K562 (cell line): ENCODE data around the gene ZNF358. TPM values are rescaled to one million over a fixed set of nuclear protein-coding genes. Genes with fewer than 3 reads are reported as not detected.
A peak's percentile ranks its signal among the peaks of the same experiment; 100 is the strongest.

Experiments
- CTCF ChIP-seq, 3 experiments: IDR thresholded peaks in 2 of 3; conservative IDR thresholded peaks in 1 of 3; 2 replicates each; pipeline ENCODE4 v1.5.1; 2011 to 2012; ENCODE audit warnings: low read length in 3 of 3, mild to moderate bottlenecking in 3 of 3, control low read depth in 2 of 3, improper control_type of control experiment in 1 of 3, inconsistent platforms in 1 of 3, low read depth in 1 of 3, mixed read lengths in 1 of 3, moderate library complexity in 1 of 3; ENCODE audit not compliant: insufficient read depth in 2 of 3
- CXXC5 ChIP-seq: fragments of 250-450 bp; sonication (Bioruptor Pico); IDR thresholded peaks from 2 replicates; pipeline ENCODE4 v1.8.0; 2022; ENCODE audit warnings: inconsistent platforms, mild to moderate bottlenecking, moderate library complexity
- DACH1 ChIP-seq: fragments of 450-650 bp; IDR thresholded peaks from 2 replicates; pipeline ENCODE4 v1.6.1; 2018; ENCODE audit not compliant: partially characterized antibody
- GABPB2 ChIP-seq: fragments of 250-450 bp; sonication (Bioruptor Pico); conservative IDR thresholded peaks from 2 replicates; pipeline ENCODE4 v1.5.1; 2021; ENCODE audit warnings: mild to moderate bottlenecking
- HNRNPH1 ChIP-seq: fragments of 200-400 bp; formaldehyde crosslinking; optimal IDR thresholded peaks from 2 replicates; pipeline ENCODE3; 2017; ENCODE audit warnings: low read depth, mild to moderate bottlenecking, low read length, moderate library complexity
- JUND ChIP-seq, 2 experiments: IDR thresholded peaks; 2 replicates in 1 of 2; 3 replicates in 1 of 2; pipeline ENCODE4 v1.6.1; 2011; ENCODE audit warnings: borderline replicate concordance in 2 of 2, low read depth in 2 of 2, low read length in 2 of 2, improper control_type of control experiment in 1 of 2, missing biosample characterization in 1 of 2, missing genetic modification characterization in 1 of 2, missing genetic modification reagents in 1 of 2
- PHTF2 ChIP-seq: fragments of 250-450 bp; sonication (Bioruptor Pico); IDR thresholded peaks from 2 replicates; pipeline ENCODE4 v1.5.0; 2021; ENCODE audit warnings: mild to moderate bottlenecking
- SLC30A9 ChIP-seq: fragments of 250-450 bp; sonication (Bioruptor Pico); IDR thresholded peaks from 2 replicates; pipeline ENCODE4 v1.8.0; 2022; ENCODE audit warnings: mild to moderate bottlenecking, moderate library complexity
- TRIM24 ChIP-seq, 2 experiments: fragments of 450-650 bp; IDR thresholded peaks; 2 replicates each; pipeline ENCODE4 v1.6.1; 2016
- ZBTB7A ChIP-seq: IDR thresholded peaks from 2 replicates; pipeline ENCODE4 v1.6.1; 2011; ENCODE audit warnings: low read depth, mild to moderate bottlenecking, low read length, moderate library complexity, borderline replicate concordance; ENCODE audit not compliant: control insufficient read depth
- ZC3H8 ChIP-seq: fragments of 450-650 bp; IDR thresholded peaks from 2 replicates; pipeline ENCODE4 v1.6.1; 2017
- ZNF12 ChIP-seq: sonication (generic); formaldehyde crosslinking; IDR thresholded peaks from 2 replicates; pipeline ENCODE4 v1.4.0; 2020; ENCODE audit warnings: mild to moderate bottlenecking, missing genetic modification reagents
- ZNF239 ChIP-seq: fragments of 250-450 bp; sonication (Bioruptor Pico); IDR thresholded peaks from 2 replicates; pipeline ENCODE4 v1.4.0; 2020; ENCODE audit warnings: mild to moderate bottlenecking
- ZNF253 ChIP-seq: fragments of 250-450 bp; sonication (Bioruptor Pico); conservative IDR thresholded peaks from 2 replicates; pipeline ENCODE4 v1.6.1; 2021; ENCODE audit warnings: mild to moderate bottlenecking
- ZNF518B ChIP-seq: fragments of 250-450 bp; sonication (Bioruptor Pico); IDR thresholded peaks from 2 replicates; pipeline ENCODE4 v1.5.0; 2021; ENCODE audit warnings: mild to moderate bottlenecking, moderate library complexity
- polyA plus RNA-seq, 8 experiments: library from polyadenylated mRNA; depleted of rRNA in 4 of 8; stranded (reverse) in 5 of 8; unstranded in 3 of 8; fragments of >200 nt; fragmentation: Nextera tagmentation in 2 of 8; fragmentation: Illumina TruSeq in 1 of 8; extraction: Ambion mirVana in 2 of 8; extraction: Trizol in 1 of 8; gene quantifications; 2 replicates each; pipeline versions ENCODE4 v1.2.1 to v1.2.3, GENCODE V29; 2011 to 2014; ENCODE audit warnings: inconsistent platforms in 1 of 8, missing spikeins in 1 of 8
- total RNA-seq, 7 experiments: library from RNA; depleted of rRNA in 6 of 7; stranded (reverse); fragments of >200 nt in 6 of 7; fragmentation: Illumina TruSeq in 2 of 7; extraction: Trizol in 2 of 7; gene quantifications; 2 replicates each; pipeline versions ENCODE4 v1.2.1 to v1.2.3, GENCODE V29; 2011 to 2021; ENCODE audit warnings: low replicate concordance in 1 of 7
- TF ChIP-seq, protein P1 (sequence below): fragments of 450-650 bp; IDR thresholded peaks from 2 replicates; pipeline ENCODE4 v1.6.1; 2016; ENCODE audit warnings: low read depth, mild to moderate bottlenecking, moderate library complexity
- TF ChIP-seq, protein P2 (sequence below): fragments of 250-450 bp; sonication (Bioruptor Pico); IDR thresholded peaks from 2 replicates; pipeline ENCODE4 v1.8.0; 2022; ENCODE audit warnings: inconsistent platforms
- TF ChIP-seq, protein P3 (sequence below): fragments of 250-450 bp; sonication (Bioruptor Pico); IDR thresholded peaks from 2 replicates; pipeline ENCODE4 v1.4.0; 2020

Gene ZNF358
- total and polyA plus RNA-seq, 9 of the 15 experiments (the other 6 are each of a cell fraction or from before 2014, with no cell fraction given), result 0.04 to 17.2 (median 4.9) TPM

GRCh38 chr19:7522072-7522922 lies 6.4 kb downstream of the ZNF358 start, which contains the start of gene MCOLN1 (continued):
- no peak for TF ChIP-seq ZNF518B (CRISPR knock-in tag)
- no peak for TF ChIP-seq HNRNPH1
- TF ChIP-seq ZNF12 (CRISPR knock-in tag), result no peak
- TF ChIP-seq CXXC5 (CRISPR knock-in tag), result peak; percentile 82
- TF ChIP-seq SLC30A9 (CRISPR knock-in tag), result no peak
- TF ChIP-seq, protein P1, sequence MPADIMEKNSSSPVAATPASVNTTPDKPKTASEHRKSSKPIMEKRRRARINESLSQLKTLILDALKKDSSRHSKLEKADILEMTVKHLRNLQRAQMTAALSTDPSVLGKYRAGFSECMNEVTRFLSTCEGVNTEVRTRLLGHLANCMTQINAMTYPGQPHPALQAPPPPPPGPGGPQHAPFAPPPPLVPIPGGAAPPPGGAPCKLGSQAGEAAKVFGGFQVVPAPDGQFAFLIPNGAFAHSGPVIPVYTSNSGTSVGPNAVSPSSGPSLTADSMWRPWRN, result peak; percentile 13; the same call in 1 of the 2 replicates
- TF ChIP-seq ZNF253 (CRISPR knock-in tag), result no peak
- peak; percentile 60; the same call in 1 of the 2 replicates for TF ChIP-seq JUND (IDR thresholded peaks at IDR 0.05; ENCODE audit: borderline replicate concordance, low read depth, low read length)
- peak; percentile 42; the same call in 1 of the 3 replicates for TF ChIP-seq JUND (tag; IDR thresholded peaks at IDR 0.05; ENCODE audit: borderline replicate concordance, low read depth, low read length)
- peak; percentile 93 for TF ChIP-seq DACH1
- TF ChIP-seq, protein P2, sequence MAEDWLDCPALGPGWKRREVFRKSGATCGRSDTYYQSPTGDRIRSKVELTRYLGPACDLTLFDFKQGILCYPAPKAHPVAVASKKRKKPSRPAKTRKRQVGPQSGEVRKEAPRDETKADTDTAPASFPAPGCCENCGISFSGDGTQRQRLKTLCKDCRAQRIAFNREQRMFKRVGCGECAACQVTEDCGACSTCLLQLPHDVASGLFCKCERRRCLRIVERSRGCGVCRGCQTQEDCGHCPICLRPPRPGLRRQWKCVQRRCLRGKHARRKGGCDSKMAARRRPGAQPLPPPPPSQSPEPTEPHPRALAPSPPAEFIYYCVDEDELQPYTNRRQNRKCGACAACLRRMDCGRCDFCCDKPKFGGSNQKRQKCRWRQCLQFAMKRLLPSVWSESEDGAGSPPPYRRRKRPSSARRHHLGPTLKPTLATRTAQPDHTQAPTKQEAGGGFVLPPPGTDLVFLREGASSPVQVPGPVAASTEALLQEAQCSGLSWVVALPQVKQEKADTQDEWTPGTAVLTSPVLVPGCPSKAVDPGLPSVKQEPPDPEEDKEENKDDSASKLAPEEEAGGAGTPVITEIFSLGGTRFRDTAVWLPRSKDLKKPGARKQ (CRISPR knock-in tag), result no peak
- TF ChIP-seq ZNF239, result no peak; the same call in 1 of the 2 replicates
- TF ChIP-seq ZC3H8, result no peak
- TF ChIP-seq, protein P3, sequence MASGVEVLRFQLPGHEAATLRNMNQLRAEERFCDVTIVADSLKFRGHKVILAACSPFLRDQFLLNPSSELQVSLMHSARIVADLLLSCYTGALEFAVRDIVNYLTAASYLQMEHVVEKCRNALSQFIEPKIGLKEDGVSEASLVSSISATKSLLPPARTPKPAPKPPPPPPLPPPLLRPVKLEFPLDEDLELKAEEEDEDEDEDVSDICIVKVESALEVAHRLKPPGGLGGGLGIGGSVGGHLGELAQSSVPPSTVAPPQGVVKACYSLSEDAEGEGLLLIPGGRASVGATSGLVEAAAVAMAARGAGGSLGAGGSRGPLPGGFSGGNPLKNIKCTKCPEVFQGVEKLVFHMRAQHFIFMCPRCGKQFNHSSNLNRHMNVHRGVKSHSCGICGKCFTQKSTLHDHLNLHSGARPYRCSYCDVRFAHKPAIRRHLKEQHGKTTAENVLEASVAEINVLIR (CRISPR knock-in tag), result peak; percentile 54
- TF ChIP-seq PHTF2, result no peak
- TF ChIP-seq GABPB2 (CRISPR knock-in tag), result 0 out of 2 replicates have a peak, but pooled peaks have one; percentile 53
- no peak for TF ChIP-seq CTCF (IDR thresholded peaks at IDR 0.05 in 2 of 3, conservative IDR thresholded peaks at IDR 0.05 in 1 of 3; ENCODE audit: insufficient read depth in 2 of 3, low read depth in 1 of 3, low read length in 3 of 3)
- TF ChIP-seq TRIM24 (IDR thresholded peaks at IDR 0.05), result peak in 1 of 2 experiments; percentile 53; a peak in 2 of 4 replicates
- no peak for TF ChIP-seq ZBTB7A
